ENCODE data around the gene ABCB1. TPM values are rescaled to one million over a fixed set of nuclear protein-coding genes. Genes with fewer than 3 reads are reported as not detected.

The ABCB1 gene
- polyA plus RNA-seq, 5 donors = 0.43 to 1.1 (median 0.65) TPM

DNA sequence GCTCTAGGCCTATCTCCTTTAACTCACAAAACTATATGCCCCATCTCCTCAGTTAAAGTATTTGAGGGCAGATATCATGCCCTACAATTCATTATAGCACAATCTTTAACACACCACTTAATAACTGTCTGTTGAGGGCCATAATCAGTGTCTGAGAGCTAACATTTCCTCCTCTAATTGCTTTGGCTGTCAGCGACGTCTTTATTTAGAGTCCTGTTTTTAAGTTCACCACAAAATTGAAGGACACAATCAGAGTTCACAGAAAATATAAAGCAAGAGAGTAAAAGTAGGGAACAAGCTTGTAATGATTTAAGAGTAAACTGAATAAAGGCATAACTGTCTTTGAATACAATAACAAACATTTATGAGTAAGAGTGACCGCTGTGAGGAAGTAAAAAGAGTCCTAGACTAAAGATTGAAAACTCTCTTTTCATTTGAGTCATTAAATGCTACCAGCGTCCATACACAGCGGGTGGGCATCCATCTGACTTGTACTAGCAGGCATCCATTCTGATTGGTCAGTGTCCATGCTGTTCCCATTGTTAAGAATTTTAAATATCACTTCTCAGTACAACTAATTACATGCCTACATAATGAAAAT, 86.8 kb downstream of the ABCB1 start:
- no peak for DNase-seq

- DNase-seq = no peak
These were observed 87.8 kb downstream of the ABCB1 start for GRCh38 chr7:87512906-87513305.

GRCh38 chr7:87511510-87511909, 89.2 kb downstream of the ABCB1 start:
- no peak for DNase-seq

GRCh38 chr7:87510411-87510875, 90.2 kb downstream of the ABCB1 start:
- DNase-seq = no peak

DNA sequence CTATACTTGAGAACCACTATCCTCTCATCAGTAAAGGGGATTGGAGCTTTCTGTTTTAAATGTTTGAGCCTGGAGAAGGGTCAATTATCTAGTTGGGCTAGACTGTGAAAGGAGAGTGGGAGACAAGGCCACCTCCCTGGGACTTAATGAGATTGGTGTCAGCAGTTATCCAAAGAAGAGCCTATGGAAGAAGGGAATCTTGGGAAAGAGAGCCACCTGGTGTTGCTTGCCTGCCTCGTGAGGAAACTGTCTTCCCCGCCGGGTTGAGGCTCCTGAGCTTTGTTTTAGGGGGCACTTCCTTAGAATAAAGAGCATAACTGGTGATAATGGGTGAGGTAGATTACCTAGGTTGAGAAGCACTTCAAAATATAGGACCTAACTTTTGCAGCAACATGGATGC, 93.2 kb downstream of the ABCB1 start:
- no peak for DNase-seq

DNA sequence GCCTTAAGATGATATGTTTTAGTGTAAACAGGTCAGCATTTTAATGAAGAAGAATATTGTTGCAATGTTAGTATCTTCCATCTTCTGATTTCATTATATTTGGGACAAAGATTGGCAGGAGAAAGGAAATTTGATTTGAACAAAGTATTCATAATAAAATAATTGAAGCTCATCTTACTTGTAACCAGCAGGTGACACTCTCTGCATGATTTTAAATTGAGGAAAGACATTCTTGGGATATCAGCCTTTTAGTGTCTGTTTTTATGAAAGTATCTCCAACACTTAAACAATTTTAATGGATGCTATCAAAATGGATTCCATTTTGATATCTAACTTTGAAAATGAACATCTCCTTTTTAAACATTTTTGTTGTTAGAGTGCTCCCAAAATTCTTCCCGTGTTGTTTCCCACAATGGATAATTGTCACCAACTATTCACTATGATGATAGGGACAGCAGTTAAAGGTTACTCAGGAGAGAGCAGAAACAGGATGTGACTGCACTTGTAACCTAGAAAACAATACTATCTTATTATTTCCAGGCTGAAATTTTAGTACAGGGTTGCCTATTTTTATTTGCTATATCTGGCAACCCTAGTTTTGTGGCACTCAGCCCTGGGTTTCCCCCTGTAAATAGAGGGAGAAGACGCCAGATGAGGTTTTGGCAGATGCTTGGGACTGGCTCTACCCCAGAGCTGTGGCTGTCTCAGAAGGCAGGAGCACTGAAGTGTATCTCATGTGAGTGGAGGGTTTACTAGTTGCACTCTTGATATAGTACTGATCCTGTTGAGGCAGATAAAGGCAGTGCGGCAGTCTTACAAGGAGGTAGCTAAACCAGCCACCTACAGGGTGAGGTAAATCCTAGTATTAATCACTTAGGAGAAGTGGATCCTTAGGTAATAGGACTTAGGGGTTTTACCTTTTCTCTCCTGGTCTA, 94.2 kb downstream of the ABCB1 start:
- DNase-seq = peak in 1 of 2 donors; percentile 4

GRCh38 chr7:87505557-87506245, 95.0 kb downstream of the ABCB1 start:
- DNase-seq = no peak

GRCh38 chr7:87505122-87505521, 95.6 kb downstream of the ABCB1 start:
- no peak for DNase-seq

- DNase-seq = no peak
These were observed 101.2 kb downstream of the ABCB1 start for GRCh38 chr7:87499494-87499893.

DNA sequence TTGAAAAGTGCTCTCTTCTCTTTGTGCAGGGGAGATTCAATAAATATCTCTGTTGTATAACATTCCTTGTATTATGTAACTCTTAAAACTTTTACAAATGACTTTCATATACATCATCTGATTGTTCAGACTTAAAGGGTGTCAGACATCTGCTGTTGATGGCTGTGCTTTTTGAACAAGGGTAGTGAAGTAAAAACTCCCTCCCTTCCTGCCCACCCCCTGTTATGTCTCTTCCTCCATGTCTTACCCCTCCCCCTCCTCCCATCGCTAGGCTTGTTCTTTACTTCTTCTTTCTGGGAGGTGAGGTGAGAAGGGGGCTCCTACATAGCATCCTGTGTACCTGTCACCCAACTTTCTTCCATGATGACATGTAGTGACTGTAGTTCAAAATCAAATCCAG, 101.8 kb downstream of the ABCB1 start:
- DNase-seq = no peak

GRCh38 chr7:87497482-87497881, 103.2 kb downstream of the ABCB1 start:
- DNase-seq = no peak

DNA sequence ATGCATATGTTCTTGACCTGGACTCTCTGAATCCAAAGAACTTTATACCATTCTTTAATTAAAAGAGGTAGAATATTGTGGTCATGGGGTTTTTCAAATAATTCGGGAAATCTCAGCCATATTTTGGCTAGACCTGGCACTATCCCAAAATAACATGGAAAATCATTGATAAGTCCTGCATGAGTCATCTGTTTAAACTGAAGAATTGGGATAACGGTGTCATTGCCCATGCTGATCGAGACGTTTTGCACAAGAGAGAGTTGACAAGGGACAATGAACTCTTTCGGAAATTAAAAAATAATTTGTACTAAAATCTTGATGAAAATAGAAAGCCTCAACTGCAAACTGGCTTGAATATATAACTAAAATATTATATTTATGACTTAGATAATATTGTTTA, 105.3 kb downstream of the ABCB1 start:
- DNase-seq = no peak

DNA sequence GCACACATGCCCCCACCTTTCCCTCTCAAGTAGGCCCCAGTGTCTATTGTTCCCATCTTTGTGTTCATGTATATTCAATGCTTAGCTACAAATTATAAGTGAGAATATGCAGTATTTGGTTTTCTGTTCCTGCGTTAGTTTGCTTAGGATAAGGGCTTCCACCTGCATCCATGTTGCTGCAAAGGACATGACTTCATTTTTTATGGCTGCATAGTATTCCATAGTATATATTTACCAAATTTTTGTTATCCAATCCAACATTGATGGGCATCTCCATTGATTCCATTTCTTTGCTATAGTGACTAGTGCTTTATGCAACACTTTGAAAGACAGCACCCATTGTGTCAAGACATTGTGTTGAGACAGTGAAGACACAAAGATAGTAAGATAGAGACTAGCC, 106.2 kb downstream of the ABCB1 start:
- no peak for DNase-seq

GRCh38 chr7:87483131-87483530, 117.6 kb downstream of the ABCB1 start:
- DNase-seq = no peak

DNA sequence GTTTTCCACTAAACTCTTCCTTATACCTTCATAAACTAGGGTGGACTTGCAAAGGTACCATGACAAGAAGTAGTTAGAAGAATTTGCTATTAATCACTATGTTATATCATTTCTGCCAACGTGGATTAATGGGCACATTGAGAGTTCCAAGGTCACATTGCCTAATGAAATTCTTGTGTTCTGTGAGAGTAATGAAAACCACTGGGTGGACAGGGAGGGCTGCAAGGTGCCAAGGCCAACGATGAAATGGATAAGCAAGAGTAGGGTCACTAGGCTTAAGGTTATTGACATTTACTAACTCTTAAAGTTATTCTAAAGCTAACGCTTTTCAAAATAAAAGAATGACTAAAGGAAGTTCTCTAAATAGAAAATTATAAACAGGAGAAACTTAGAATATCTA, 118.6 kb downstream of the ABCB1 start:
- DNase-seq = no peak

GRCh38 chr7:87480386-87480785, 120.3 kb downstream of the ABCB1 start:
- DNase-seq = no peak

GRCh38 chr7:87479951-87480350, 120.7 kb downstream of the ABCB1 start:
- no peak for DNase-seq

- no peak for DNase-seq
These were observed 124.5 kb downstream of the ABCB1 start for GRCh38 chr7:87476179-87476557.

DNA sequence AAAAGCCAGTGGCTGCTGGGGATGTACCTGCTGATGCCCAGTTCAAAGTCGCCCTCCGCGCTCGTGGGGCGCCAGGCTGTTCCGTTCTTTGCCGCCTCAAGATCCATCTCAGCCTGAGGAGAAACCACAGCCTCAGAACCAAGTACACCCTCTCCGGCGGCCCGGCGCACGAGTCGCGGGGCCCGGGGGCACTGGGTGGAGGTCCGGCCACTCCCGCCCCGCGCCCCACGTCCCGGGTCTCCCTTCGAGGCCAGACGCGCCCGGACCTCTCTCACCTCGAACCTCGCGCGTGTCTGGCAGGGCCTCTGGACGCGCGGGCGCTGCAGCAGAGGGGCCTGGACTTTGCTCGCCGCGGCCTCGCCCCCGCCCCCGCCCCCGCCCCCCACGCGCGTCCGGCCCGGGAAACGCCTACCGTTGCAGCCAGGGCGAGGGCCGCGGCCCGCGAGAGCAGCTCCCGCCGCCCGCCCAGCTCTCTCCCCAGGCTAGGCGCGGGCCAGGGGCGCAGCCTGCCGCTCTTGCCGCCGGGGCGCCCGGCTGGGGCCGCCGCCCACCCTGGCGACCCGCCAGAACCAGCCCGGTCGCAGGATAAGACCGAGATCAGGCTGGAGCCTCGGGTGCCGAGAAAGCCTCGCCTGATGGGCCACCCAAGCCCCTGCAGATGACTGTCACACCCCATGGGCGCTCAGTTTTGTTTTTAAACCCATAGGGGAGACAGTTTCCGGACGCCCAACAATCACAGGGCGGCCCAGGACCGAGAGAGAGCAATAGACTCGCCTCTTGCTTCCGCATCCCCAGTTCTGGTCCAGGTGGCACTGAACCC, 125.1 kb downstream of the ABCB1 start, which contains the start of gene ABCB4:
Gene ABCB4, minus strand, starts transcription at position 322 of the 820 bp plus-strand sequence. Its CDS starts 215 bp downstream, at position 107.
- DNase-seq = peak in 1 of 2 donors; percentile 10

DNA sequence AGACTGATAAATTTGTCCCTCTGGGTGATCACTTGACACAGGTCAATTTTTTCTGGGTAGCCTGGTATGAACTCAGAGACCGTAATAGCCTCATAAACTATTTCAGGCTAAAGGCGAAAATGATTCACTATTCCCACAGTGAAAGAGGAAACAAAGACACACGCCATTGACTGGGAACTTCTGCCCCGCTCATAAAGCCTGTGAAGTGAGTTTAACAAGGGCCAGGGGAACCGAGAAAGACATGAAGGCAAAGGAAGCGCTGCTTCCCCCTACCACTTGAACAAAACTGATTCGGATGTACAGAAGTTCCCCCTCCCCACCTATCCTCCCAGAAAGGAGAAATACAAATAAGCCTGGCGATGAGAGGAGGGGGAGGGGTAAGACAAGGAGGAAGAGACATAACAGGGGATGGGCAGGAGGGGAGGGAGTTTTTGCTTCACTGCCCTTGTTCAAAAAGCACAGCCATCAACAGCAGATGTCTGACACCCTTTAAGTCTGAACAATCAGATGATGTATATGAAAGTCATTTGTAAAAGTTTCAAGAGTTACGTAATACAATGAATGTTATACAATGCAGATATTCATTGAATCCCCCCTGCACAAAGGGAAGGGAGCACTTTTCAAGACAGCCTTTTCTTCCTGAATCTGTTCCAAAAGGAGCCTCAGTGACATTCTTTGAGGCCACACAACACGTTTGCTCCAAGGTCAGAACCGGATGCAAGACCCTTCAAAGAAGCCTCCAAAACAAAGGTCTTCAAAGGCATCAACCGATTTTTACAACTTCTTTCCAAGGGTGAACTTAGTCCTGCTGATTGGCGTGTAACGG, 125.9 kb downstream of the ABCB1 start:
- no peak for DNase-seq

DNA sequence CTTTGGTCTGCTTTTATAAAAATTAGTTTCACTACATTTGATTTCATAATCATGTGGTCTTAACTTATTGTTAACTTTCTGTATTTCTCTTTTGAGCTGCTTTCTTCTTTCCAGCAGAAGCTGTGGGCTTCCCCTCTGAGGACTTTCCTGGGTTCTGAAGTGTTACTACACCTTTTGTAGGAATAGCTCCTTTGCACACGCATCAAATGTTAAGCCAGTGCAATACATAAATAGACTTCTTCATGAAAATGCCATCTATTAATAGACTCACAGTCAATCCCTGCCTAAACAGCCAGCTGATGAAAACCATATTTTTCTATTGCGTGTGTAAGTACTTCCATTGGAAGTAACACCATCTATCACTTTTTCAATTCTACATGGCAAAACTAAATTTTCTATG, 126.7 kb downstream of the ABCB1 start:
- DNase-seq = no peak
